Type B pancreatic cell (in vitro differentiated cells): Measurements from ENCODE around the gene IRF2BPL. TPM values are rescaled to one million over a fixed set of nuclear protein-coding genes. Genes with fewer than 3 reads are reported as not detected.

Experiments used
- DNase-seq: peaks from one replicate; pipeline ENCODE4 v3.0.0; 2021; ENCODE audit warnings: mixed read lengths; ENCODE audit not compliant: unreplicated experiment; ENCODE audit errors: extremely low spot score
- H3K27ac Mint-ChIP-seq: 2 replicates; pipeline ENCODE4 v1.8.0; 2021; ENCODE audit warnings: mild to moderate bottlenecking, mixed read lengths
- H3K27me3 Mint-ChIP-seq: 2 replicates; pipeline ENCODE4 v1.8.0; 2021; ENCODE audit warnings: mixed read lengths
- H3K36me3 Mint-ChIP-seq: 2 replicates; pipeline ENCODE4 v1.8.0; 2021; ENCODE audit warnings: mixed read lengths
- H3K4me1 Mint-ChIP-seq: one replicate; pipeline ENCODE4 v1.8.0; 2021; ENCODE audit warnings: mixed read lengths; ENCODE audit not compliant: unreplicated experiment
- H3K4me3 Mint-ChIP-seq: 2 replicates; pipeline ENCODE4 v1.8.0; 2021; ENCODE audit warnings: mild to moderate bottlenecking, mixed read lengths
- H3K9me3 Mint-ChIP-seq: 2 replicates; pipeline ENCODE4 v1.8.0; 2021; ENCODE audit warnings: mixed read lengths
- total RNA-seq: library from RNA; stranded (reverse); gene quantifications from 2 replicates; pipeline ENCODE4 v1.2.1, GENCODE V29; 2021; ENCODE audit warnings: low replicate concordance
- TF ChIP-seq, protein P1 (sequence below): fragments of 200-600 bp; sonication (generic); conservative IDR thresholded peaks from 2 replicates; pipeline ENCODE4 v1.5.0; 2021; ENCODE audit warnings: antibody characterized with exemption, mild to moderate bottlenecking

IRF2BPL gene
- total RNA-seq, 1 donor from 2014 or later: 59.7 TPM

- Mint-ChIP-seq H3K36me3 (no peaks in the 10 kb centered on the region), H3K27ac (peak overlapping the region; percentile 94), H3K9me3 (no peaks in the 10 kb centered on the region), H3K4me3 (peak overlapping the region; percentile 26), H3K4me1 (peaks cover 59% of the 10 kb centered on the region), H3K27me3 (no peaks in the 10 kb centered on the region)
- DNase-seq: no peak
- TF ChIP-seq, protein P1, sequence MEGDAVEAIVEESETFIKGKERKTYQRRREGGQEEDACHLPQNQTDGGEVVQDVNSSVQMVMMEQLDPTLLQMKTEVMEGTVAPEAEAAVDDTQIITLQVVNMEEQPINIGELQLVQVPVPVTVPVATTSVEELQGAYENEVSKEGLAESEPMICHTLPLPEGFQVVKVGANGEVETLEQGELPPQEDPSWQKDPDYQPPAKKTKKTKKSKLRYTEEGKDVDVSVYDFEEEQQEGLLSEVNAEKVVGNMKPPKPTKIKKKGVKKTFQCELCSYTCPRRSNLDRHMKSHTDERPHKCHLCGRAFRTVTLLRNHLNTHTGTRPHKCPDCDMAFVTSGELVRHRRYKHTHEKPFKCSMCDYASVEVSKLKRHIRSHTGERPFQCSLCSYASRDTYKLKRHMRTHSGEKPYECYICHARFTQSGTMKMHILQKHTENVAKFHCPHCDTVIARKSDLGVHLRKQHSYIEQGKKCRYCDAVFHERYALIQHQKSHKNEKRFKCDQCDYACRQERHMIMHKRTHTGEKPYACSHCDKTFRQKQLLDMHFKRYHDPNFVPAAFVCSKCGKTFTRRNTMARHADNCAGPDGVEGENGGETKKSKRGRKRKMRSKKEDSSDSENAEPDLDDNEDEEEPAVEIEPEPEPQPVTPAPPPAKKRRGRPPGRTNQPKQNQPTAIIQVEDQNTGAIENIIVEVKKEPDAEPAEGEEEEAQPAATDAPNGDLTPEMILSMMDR: no peak
These were observed 24.4 kb downstream of the IRF2BPL start for GRCh38 chr14:77003960-77004710.

DNA sequence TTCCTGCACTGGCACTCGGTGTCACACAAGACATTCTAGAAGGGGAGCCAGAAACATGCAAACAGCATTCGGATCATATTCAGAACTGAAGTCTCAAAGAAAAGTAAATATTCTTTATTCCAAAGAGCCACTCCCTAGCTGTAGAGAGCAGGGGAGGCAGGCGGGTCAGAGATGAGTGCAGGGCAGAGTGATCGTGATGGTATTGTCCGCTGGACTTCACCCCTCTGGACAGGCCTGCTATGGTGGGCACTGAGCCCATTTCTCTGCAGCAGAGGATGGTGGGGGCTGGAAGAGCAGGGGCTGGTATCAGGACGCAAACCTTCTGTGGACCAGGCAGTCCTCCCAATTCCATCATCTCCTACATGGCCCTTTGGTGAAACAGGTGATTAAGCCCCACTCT is 25.6 kb downstream of the IRF2BPL start:
- Mint-ChIP-seq H3K9me3 (no peaks in the 10 kb centered on the region), H3K27ac (peak overlapping the region; percentile 80)

DNA sequence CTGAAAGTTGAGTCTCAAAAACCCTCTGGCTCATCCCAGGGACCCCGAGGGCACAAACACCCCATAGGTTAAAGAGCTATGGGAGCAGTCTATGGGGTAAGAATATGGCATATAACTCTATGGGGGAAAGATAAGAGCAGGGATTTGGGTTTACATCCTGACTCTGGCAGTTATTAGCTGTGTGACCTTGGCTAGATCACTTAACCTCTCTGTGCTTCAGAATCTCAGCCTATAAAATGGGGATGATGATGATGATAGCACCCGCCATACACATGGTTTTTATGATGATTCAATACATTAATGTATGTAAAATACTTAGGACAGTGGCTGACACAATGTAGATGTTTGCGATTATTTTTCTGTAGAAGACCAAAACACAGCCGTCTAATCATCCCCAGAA is 26.2 kb downstream of the IRF2BPL start:
- TF ChIP-seq, protein P1: no peak
- no peaks in the 10 kb centered on the region for H3K9me3 Mint-ChIP-seq
- DNase-seq: no peak
- H3K36me3 Mint-ChIP-seq: no peaks in the 10 kb centered on the region
- no peaks in the 10 kb centered on the region for H3K27me3 Mint-ChIP-seq
- H3K4me3 Mint-ChIP-seq: peak overlapping the region; percentile 14
- peak overlapping the region; percentile 80 for H3K27ac Mint-ChIP-seq
- peaks cover 62% of the 10 kb centered on the region for H3K4me1 Mint-ChIP-seq

More for the DNA sequence above, 25.6 kb downstream of the IRF2BPL start:
- peaks cover 61% of the 10 kb centered on the region for H3K4me1 Mint-ChIP-seq
- H3K4me3 Mint-ChIP-seq: no peak overlapping the region
- no peak for DNase-seq
- H3K27me3 Mint-ChIP-seq: no peaks in the 10 kb centered on the region
- H3K36me3 Mint-ChIP-seq: no peaks in the 10 kb centered on the region
- TF ChIP-seq, protein P1: no peak

GRCh38 chr14:77000340-77001270 is 27.9 kb downstream of the IRF2BPL start:
- TF ChIP-seq, protein P1: no peak
- Mint-ChIP-seq H3K4me3 (peak overlapping the region; percentile 59), H3K27ac (peak overlapping the region; percentile 95), H3K9me3 (no peaks in the 10 kb centered on the region), H3K4me1 (peaks cover 65% of the 10 kb centered on the region), H3K27me3 (no peaks in the 10 kb centered on the region), H3K36me3 (no peaks in the 10 kb centered on the region)
- no peak for DNase-seq

DNA sequence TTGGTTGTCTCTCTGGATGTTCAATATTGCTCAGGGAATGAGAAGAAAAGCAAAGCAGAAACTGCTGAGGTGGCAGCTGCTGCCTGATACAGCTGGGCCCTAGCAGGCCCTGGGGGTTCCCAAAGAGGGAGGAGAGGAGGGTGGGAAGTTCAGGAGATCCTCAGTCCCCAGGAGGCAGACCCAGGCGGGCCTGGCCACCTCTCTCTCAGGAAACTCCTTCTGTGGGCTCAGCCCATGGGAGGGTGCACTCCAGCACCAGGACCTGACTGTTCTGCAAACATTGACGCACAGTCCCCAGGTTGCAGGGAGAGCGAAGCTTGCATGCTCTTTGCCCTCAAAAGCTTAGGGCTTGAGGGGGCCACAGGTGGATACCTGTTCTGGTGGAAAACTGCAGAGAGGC is 29.6 kb downstream of the IRF2BPL start:
- Mint-ChIP-seq H3K4me3 (no peak overlapping the region), H3K27me3 (no peaks in the 10 kb centered on the region), H3K9me3 (no peaks in the 10 kb centered on the region), H3K27ac (peak overlapping the region; percentile 43), H3K36me3 (no peaks in the 10 kb centered on the region), H3K4me1 (peaks cover 57% of the 10 kb centered on the region)
- TF ChIP-seq, protein P1: no peak
- no peak for DNase-seq
